ENCODE results near the gene ILKAP. TPM values are rescaled to one million over a fixed set of nuclear protein-coding genes. Genes with fewer than 3 reads are reported as not detected.

ILKAP gene
- total and polyA plus RNA-seq, 7 experiments from 2014 or later = 40.6 to 126 (median 88.4) TPM

DNA sequence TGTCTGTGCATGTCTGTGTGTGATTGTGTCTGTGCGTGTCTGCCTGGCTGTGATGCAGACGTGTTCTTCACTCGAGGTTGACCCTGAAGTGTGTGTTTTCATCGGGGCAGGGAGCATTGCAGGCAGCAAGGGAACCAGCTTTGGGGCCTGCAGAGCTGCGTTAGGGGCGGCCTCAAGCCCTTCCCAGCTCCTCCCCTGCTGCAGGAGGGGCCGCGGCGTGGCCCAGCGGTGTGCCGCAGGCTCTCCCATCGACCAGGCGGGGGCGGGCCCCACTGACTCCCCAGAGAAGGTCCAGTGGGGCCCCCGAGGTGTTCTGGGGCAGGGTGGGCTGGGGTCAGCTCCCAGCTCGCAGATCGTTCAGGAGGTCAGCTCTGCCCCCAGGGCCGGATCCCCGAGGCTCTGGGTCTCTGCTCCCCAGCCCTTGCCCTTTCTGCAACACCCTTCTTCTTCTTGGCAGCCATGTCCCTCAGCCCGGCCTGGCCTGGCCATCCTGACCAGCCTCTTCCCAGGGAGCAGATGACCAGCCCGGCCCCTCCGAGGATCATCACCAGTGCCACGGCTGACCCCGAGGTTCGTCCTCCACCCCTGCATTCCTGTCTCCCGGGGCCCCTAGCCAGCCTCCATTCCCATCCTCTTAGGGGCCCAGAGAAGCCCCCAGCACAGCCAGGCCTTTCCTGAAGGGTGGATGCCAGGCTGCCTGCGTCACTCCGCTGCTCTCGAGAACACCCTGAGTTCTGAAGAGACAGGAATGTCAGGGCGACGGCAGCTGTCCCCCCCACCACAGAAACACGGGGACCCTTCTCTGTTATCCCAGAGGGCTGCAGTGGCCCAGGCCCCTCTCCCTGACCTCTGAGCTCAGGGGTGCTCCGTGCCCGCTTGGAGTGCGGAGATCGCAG is 76.1 kb downstream of the ILKAP start:
- no peaks in the 10 kb centered on the region for H3K27me3 Mint-ChIP-seq
- H3K4me1 Mint-ChIP-seq = no peaks in the 10 kb centered on the region
- H3K4me3 Mint-ChIP-seq = no peak overlapping the region
- no peaks in the 10 kb centered on the region for H3K9me3 Mint-ChIP-seq
- Histone ChIP-seq H3K4me3 (ENCODE audit: low read length) (no peak overlapping the region), H3K36me3 (ENCODE audit: control insufficient read depth in 2 of 3, insufficient read depth in 3 of 3, low read length in 3 of 3) (no peaks in the 10 kb centered on the region), H3K9me3 (ENCODE audit: control insufficient read depth in 2 of 3, low read length in 3 of 3) (no peaks in the 10 kb centered on the region), H3K27me3 (ENCODE audit: control insufficient read depth in 2 of 2, insufficient read depth in 2 of 2, low read length in 2 of 2) (no peaks in the 10 kb centered on the region), H3K27ac (ENCODE audit: low read depth, low read length) (no peak overlapping the region), H3K4me1 (ENCODE audit: control insufficient read depth in 2 of 2, insufficient read depth in 2 of 2, low read length in 2 of 2) (no peaks in the 10 kb centered on the region)
- no peaks in the 10 kb centered on the region for H3K36me3 Mint-ChIP-seq
- ChIA-PET CTCF (no interaction called here), POLR2A (no interaction called here)
- intact Hi-C loops (cut with micrococcal nuclease) = no loop called here
- ATAC-seq (no peak), DNase-seq (no peak)
- H3K27ac Mint-ChIP-seq = no peak overlapping the region

DNA sequence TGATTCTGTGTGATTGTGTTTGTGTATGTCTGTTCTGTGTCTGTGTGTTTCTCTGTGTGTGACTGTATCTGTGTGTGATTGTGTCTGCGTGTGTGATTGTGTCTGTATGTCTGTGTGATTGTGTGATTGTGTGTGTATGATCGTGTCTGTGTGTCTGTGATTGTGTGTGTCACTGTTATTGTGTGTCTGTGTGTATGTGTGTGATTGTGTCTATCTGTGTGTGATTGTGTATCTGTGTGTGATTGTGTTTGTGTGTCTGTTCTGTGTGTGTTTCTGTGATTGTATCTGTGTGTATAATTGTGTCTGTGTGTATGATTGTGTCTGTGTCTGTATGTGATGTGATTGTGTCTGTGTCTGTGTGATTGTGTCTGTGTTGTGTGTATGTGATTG is 76.7 kb downstream of the ILKAP start:
- Histone ChIP-seq H3K9me3 (ENCODE audit: control insufficient read depth in 2 of 3, low read length in 3 of 3) (no peaks in the 10 kb centered on the region), H3K4me3 (ENCODE audit: low read length) (no peak overlapping the region), H3K27me3 (ENCODE audit: control insufficient read depth in 2 of 2, insufficient read depth in 2 of 2, low read length in 2 of 2) (no peaks in the 10 kb centered on the region), H3K27ac (ENCODE audit: low read depth, low read length) (no peak overlapping the region), H3K36me3 (ENCODE audit: control insufficient read depth in 2 of 3, insufficient read depth in 3 of 3, low read length in 3 of 3) (no peaks in the 10 kb centered on the region), H3K4me1 (ENCODE audit: control insufficient read depth in 2 of 2, insufficient read depth in 2 of 2, low read length in 2 of 2) (no peaks in the 10 kb centered on the region)
- no peak overlapping the region for H3K4me3 Mint-ChIP-seq
- no peak for DNase-seq
- no peak for ATAC-seq
- no peak overlapping the region for H3K27ac Mint-ChIP-seq
- ChIA-PET CTCF (no interaction called here), POLR2A (no interaction called here)
- H3K9me3 Mint-ChIP-seq = no peaks in the 10 kb centered on the region
- H3K36me3 Mint-ChIP-seq = no peaks in the 10 kb centered on the region
- no peaks in the 10 kb centered on the region for H3K27me3 Mint-ChIP-seq
- intact Hi-C loops (cut with micrococcal nuclease) = no loop called here
- H3K4me1 Mint-ChIP-seq = no peaks in the 10 kb centered on the region

DNA sequence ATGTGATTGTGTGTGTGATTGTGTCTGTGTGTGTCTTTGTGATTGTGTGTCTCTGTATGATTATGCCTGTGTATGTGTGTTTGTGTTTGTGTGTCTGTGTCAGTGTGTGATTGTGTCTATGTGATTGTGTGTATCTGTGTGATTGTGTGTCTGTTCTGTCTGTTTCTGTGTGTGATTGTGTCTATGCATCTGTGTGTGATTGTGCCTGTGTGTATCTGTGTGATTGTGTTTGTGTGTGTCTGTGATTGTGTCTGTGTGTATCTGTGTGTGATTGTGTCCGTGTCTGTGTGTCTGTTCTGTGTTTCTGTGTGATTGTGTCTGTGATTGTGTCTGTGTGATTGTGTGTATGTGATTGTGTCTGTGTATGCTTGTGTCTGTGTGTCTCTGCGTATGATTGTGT is 77.2 kb downstream of the ILKAP start:
- Mint-ChIP-seq H3K4me1 (no peaks in the 10 kb centered on the region), H3K36me3 (no peaks in the 10 kb centered on the region), H3K27me3 (no peaks in the 10 kb centered on the region), H3K27ac (no peak overlapping the region), H3K9me3 (no peaks in the 10 kb centered on the region), H3K4me3 (no peak overlapping the region)
- Histone ChIP-seq H3K36me3 (ENCODE audit: control insufficient read depth in 2 of 3, insufficient read depth in 3 of 3, low read length in 3 of 3) (no peaks in the 10 kb centered on the region), H3K4me3 (ENCODE audit: low read length) (no peak overlapping the region), H3K9me3 (ENCODE audit: control insufficient read depth in 2 of 3, low read length in 3 of 3) (no peaks in the 10 kb centered on the region), H3K27ac (ENCODE audit: low read depth, low read length) (no peak overlapping the region), H3K27me3 (ENCODE audit: control insufficient read depth in 2 of 2, insufficient read depth in 2 of 2, low read length in 2 of 2) (no peaks in the 10 kb centered on the region), H3K4me1 (ENCODE audit: control insufficient read depth in 2 of 2, insufficient read depth in 2 of 2, low read length in 2 of 2) (no peaks in the 10 kb centered on the region)
- DNase-seq (no peak), ATAC-seq (no peak)
- CTCF ChIA-PET = no interaction called here
- POLR2A ChIA-PET = no interaction called here
- intact Hi-C loops (cut with micrococcal nuclease) = no loop called here

DNA sequence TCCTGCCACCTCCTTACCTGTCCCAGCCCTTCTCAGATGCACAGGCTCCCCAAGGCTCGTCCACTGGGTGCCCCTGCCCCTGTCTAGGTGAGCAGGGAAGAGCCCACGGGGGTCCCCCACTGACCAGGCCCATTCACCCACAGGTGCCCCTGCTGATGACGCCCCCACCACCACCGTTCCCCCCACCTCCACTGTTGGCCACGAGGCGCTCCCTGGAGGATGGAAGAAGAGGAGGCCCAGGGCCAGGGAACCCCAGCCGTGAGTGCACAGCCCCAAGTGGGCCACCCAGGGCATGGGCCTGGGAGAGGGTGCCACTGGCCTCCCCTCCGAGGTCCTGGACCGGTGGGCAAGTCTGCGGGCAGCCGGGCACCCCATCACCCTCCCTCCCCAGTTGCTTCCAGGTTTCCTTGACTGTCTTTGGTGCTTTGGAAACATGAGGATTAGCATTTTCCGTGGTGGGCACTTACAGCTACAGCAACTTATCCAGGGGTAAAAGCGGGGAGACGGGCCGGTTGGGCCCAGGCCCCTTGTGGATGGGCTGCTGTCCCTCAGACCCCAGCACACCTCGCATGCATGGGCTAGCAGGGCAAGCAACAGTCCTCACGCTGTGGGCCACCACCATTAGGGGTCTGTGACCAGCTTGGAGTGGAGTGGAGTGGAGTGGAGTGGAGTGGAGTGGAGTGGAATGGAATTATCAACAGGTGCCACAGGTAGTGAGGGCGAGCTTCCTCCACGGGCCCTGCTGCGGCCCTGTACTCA is 78.2 kb downstream of the ILKAP start:
- H3K27ac Mint-ChIP-seq = no peak overlapping the region

DNA sequence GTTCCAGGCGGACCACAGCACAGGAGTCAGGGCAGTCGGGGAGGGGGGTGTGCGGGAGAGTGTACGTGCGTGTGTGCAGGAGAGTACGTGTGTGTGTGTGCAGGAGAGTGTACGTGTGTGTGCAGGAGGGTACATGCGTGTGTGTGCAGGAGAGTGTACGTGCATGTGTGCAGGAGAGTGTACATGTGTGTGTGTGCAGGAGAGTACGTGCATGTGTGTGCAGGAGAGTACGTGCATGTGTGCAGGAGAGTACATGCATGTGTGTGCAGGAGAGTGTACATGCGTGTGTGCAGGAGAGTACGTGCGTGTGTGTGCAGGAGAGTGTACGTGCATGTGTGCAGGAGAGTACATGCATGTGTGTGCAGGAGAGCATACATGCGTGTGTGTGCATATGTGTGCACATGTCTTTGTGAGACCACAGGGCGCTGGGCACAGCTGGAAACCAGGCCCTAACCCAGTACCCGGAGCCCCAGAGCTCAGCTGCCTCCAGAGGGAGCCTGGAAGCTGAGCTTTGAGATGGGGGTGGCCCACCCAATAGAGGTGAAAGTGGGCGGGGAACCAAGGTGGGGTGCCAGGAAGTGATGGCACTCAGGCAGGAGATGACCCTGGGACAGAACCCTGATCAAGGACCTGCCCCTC is 78.9 kb downstream of the ILKAP start:
- POLR2A ChIA-PET = no interaction called here
- no peaks in the 10 kb centered on the region for H3K27me3 Mint-ChIP-seq

More for the DNA sequence above, 78.2 kb downstream of the ILKAP start:
- H3K36me3 Mint-ChIP-seq = no peaks in the 10 kb centered on the region
- no peak for DNase-seq
- no peaks in the 10 kb centered on the region for H3K9me3 ChIP-seq (ENCODE audit: control insufficient read depth in 2 of 3, low read length in 3 of 3)
- no peaks in the 10 kb centered on the region for H3K27me3 ChIP-seq (ENCODE audit: control insufficient read depth in 2 of 2, insufficient read depth in 2 of 2, low read length in 2 of 2)
- no peaks in the 10 kb centered on the region for H3K36me3 ChIP-seq (ENCODE audit: control insufficient read depth in 2 of 3, insufficient read depth in 3 of 3, low read length in 3 of 3)
- H3K4me3 Mint-ChIP-seq = no peak overlapping the region
- POLR2A ChIA-PET = no interaction called here
- no peak for ATAC-seq
- intact Hi-C loops (cut with micrococcal nuclease) = no loop called here
- H3K27me3 Mint-ChIP-seq = no peaks in the 10 kb centered on the region
- no peaks in the 10 kb centered on the region for H3K4me1 ChIP-seq (ENCODE audit: control insufficient read depth in 2 of 2, insufficient read depth in 2 of 2, low read length in 2 of 2)
- H3K4me1 Mint-ChIP-seq = no peaks in the 10 kb centered on the region
- no peak overlapping the region for H3K27ac ChIP-seq (ENCODE audit: low read depth, low read length)
- no peaks in the 10 kb centered on the region for H3K9me3 Mint-ChIP-seq
- H3K4me3 ChIP-seq (ENCODE audit: low read length) = no peak overlapping the region
- CTCF ChIA-PET = no interaction called here

DNA sequence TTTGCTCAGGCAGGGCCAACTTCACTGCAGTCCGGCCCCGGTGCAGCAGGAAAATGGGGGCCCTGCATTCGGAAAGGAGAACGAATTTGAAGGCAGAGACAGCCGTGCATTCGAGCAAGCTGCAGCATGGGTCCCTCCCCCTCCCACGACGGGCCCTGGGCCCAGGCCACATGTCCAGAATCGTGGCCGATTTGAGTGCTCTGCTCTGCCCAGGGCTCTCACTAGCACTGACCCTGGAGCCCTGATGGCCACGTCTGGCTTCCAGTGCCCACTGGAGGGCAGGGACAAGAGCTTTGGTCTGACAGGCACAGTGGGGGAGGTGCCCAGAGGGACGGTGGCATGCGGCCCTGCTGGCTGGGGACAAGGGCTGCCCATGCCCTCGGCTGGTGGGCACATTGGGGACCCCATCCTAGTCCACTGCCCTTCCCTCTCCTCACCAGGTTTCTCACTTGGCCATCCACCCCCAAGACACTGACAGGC is 79.5 kb downstream of the ILKAP start:
- Histone ChIP-seq H3K4me1 (ENCODE audit: control insufficient read depth in 2 of 2, insufficient read depth in 2 of 2, low read length in 2 of 2) (no peaks in the 10 kb centered on the region), H3K27me3 (ENCODE audit: control insufficient read depth in 2 of 2, insufficient read depth in 2 of 2, low read length in 2 of 2) (no peaks in the 10 kb centered on the region), H3K27ac (ENCODE audit: low read depth, low read length) (no peak overlapping the region), H3K4me3 (ENCODE audit: low read length) (no peak overlapping the region), H3K36me3 (ENCODE audit: control insufficient read depth in 2 of 3, insufficient read depth in 3 of 3, low read length in 3 of 3) (no peaks in the 10 kb centered on the region), H3K9me3 (ENCODE audit: control insufficient read depth in 2 of 3, low read length in 3 of 3) (no peaks in the 10 kb centered on the region)
- ChIA-PET POLR2A (no interaction called here), CTCF (no interaction called here)
- intact Hi-C loops (cut with micrococcal nuclease) = no loop called here
- H3K27me3 Mint-ChIP-seq = peaks cover 0 to 1% (median 0%) of the 10 kb centered on the region in 5 donors
- H3K4me1 Mint-ChIP-seq = no peaks in the 10 kb centered on the region
- DNase-seq (no peak), ATAC-seq (no peak)
- no peak overlapping the region for H3K27ac Mint-ChIP-seq
- H3K9me3 Mint-ChIP-seq = no peaks in the 10 kb centered on the region
- no peaks in the 10 kb centered on the region for H3K36me3 Mint-ChIP-seq
- no peak overlapping the region for H3K4me3 Mint-ChIP-seq

More for the DNA sequence above, 78.9 kb downstream of the ILKAP start:
- H3K4me1 Mint-ChIP-seq = no peaks in the 10 kb centered on the region
- Histone ChIP-seq H3K4me1 (ENCODE audit: control insufficient read depth in 2 of 2, insufficient read depth in 2 of 2, low read length in 2 of 2) (no peaks in the 10 kb centered on the region), H3K4me3 (ENCODE audit: low read length) (no peak overlapping the region), H3K36me3 (ENCODE audit: control insufficient read depth in 2 of 3, insufficient read depth in 3 of 3, low read length in 3 of 3) (no peaks in the 10 kb centered on the region), H3K27me3 (ENCODE audit: control insufficient read depth in 2 of 2, insufficient read depth in 2 of 2, low read length in 2 of 2) (no peaks in the 10 kb centered on the region), H3K27ac (ENCODE audit: low read depth, low read length) (no peak overlapping the region), H3K9me3 (ENCODE audit: control insufficient read depth in 2 of 3, low read length in 3 of 3) (no peaks in the 10 kb centered on the region)
- intact Hi-C loops (cut with micrococcal nuclease) = no loop called here
- H3K36me3 Mint-ChIP-seq = no peaks in the 10 kb centered on the region
- DNase-seq (no peak), ATAC-seq (no peak)
- H3K9me3 Mint-ChIP-seq = no peaks in the 10 kb centered on the region
- CTCF ChIA-PET = no interaction called here
- no peak overlapping the region for H3K27ac Mint-ChIP-seq
- no peak overlapping the region for H3K4me3 Mint-ChIP-seq
